ENCODE results near the gene GRIN1. TPM values are rescaled to one million over a fixed set of nuclear protein-coding genes. Genes with fewer than 3 reads are reported as not detected.

The GRIN1 gene
- total RNA-seq, 6 experiments from 2014 or later: not detected

- Histone ChIP-seq H3K4me1 (peaks cover 0 to 32% (median 15%) of the 10 kb centered on the region in 4 donors), H3K9me3 (no peaks in the 10 kb centered on the region), H3K27me3 (no peaks in the 10 kb centered on the region), H3K4me3 (no peak overlapping the region), H3K36me3 (peaks cover 0 to 41% (median 13%) of the 10 kb centered on the region in 4 donors), H3K27ac (no peak overlapping the region)
- ATAC-seq (no peak), DNase-seq (no peak)
- TF ChIP-seq POLR2A (IDR thresholded peaks at IDR 0.05) (no peak), CTCF (IDR thresholded peaks at IDR 0.05) (no peak)
- 0% methylated on average over 1 of the region's 19 CpGs for WGBS (ENCODE audit: insufficient coverage, low coverage, low lambda C conversion rate, missing lambda C conversion rate)
- intact Hi-C loops (cut with DNase I): loop anchor here in 1 of 2 donors (10.0 kb wide), 1 partner anchor 49 kb away; the partner anchor contains the start of gene SLC34A3
Measured at GRCh38 chr9:137185921-137186320, 47.0 kb downstream of the GRIN1 start.

- no peaks in the 10 kb centered on the region for H3K9me3 ChIP-seq
Measured at GRCh38 chr9:137186385-137186784, 47.4 kb downstream of the GRIN1 start.

GRCh38 chr9:137187386-137187785 is 48.4 kb downstream of the GRIN1 start:
- intact Hi-C loops (cut with DNase I): loop anchor here in 1 of 2 donors (10.0 kb wide), 1 partner anchor 47 kb away; the partner anchor contains the start of gene SLC34A3
- DNase-seq (no peak), ATAC-seq (no peak)
- Histone ChIP-seq H3K4me1 (peaks cover 0 to 34% (median 15%) of the 10 kb centered on the region in 4 donors), H3K4me3 (peak overlapping the region; percentile 90 to 100 (median 98)), H3K36me3 (peaks cover 0 to 30% (median 12%) of the 10 kb centered on the region in 4 donors), H3K27me3 (no peaks in the 10 kb centered on the region), H3K27ac (no peak overlapping the region), H3K9me3 (no peaks in the 10 kb centered on the region)
- 100% methylated on average over 1 of the region's 15 CpGs for WGBS (ENCODE audit: insufficient coverage, low coverage, low lambda C conversion rate, missing lambda C conversion rate)
- TF ChIP-seq POLR2A (IDR thresholded peaks at IDR 0.05) (no peak), CTCF (IDR thresholded peaks at IDR 0.05) (no peak)

More at GRCh38 chr9:137186385-137186784, 47.4 kb downstream of the GRIN1 start:
- TF ChIP-seq POLR2A (IDR thresholded peaks at IDR 0.05): no peak
- TF ChIP-seq CTCF (IDR thresholded peaks at IDR 0.05): no peak
- Histone ChIP-seq H3K27ac (no peak overlapping the region), H3K36me3 (peaks cover 0 to 36% (median 13%) of the 10 kb centered on the region in 4 donors), H3K4me3 (no peak overlapping the region), H3K27me3 (no peaks in the 10 kb centered on the region), H3K4me1 (peaks cover 0 to 34% (median 15%) of the 10 kb centered on the region in 4 donors)
- WGBS (ENCODE audit: insufficient coverage, low coverage, low lambda C conversion rate, missing lambda C conversion rate): no CpG with 5 or more reads among the region's 6 CpGs
- DNase-seq: no peak
- intact Hi-C loops (cut with DNase I): loop anchor here in 1 of 2 donors (10.0 kb wide), 1 partner anchor 48 kb away; the partner anchor contains the start of gene SLC34A3
- ATAC-seq: no peak

- H3K27ac ChIP-seq: peak overlapping the region; percentile 85 to 92 (median 91)
- ATAC-seq (no peak), DNase-seq (no peak)
- intact Hi-C loops (cut with DNase I): loop anchor here in 1 of 2 donors (10.0 kb wide), 1 partner anchor 47 kb away; the partner anchor contains the start of gene SLC34A3
- TF ChIP-seq CTCF (IDR thresholded peaks at IDR 0.05) (no peak), POLR2A (IDR thresholded peaks at IDR 0.05) (no peak)
- no peaks in the 10 kb centered on the region for H3K9me3 ChIP-seq
- H3K36me3 ChIP-seq: peaks cover 0 to 23% (median 9%) of the 10 kb centered on the region in 4 donors
- 0% methylated on average over 4 of the region's 31 CpGs for WGBS (ENCODE audit: insufficient coverage, low coverage, low lambda C conversion rate, missing lambda C conversion rate)
- peaks cover 0 to 34% (median 15%) of the 10 kb centered on the region in 4 donors for H3K4me1 ChIP-seq
- H3K4me3 ChIP-seq: peak overlapping the region; percentile 90 to 100 (median 98)
- H3K27me3 ChIP-seq: no peaks in the 10 kb centered on the region
Measured at GRCh38 chr9:137188086-137188489, 49.1 kb downstream of the GRIN1 start.

All from right lobe of liver (tissue), 6 donors.